Uterus (tissue), 4 donors: ENCODE data around the gene UST. TPM values are rescaled to one million over a fixed set of nuclear protein-coding genes. Genes with fewer than 3 reads are reported as not detected.

Experiments
- DNase-seq, 2 donors: peaks; one replicate each; pipeline ENCODE4 v3.0.0-alpha.2; 2019 to 2020
- H3K27ac ChIP-seq, 2 donors: fragments of 200-600 bp; sonication (generic); 1 replicate in 1 of 2; 2 replicates in 1 of 2; pipeline ENCODE4 v1.5.1; 2016 to 2018
- H3K27me3 ChIP-seq, 2 donors: fragments of 200-600 bp; sonication (generic); one replicate each; pipeline ENCODE4 v1.5.1; 2018 to 2019; ENCODE audit warnings: control low read depth in 1 of 2
- H3K36me3 ChIP-seq, 2 donors: fragments of 200-600 bp; sonication (generic); one replicate each; pipeline ENCODE4 v1.5.1; 2019; ENCODE audit warnings: control low read depth in 1 of 2
- H3K4me1 ChIP-seq, 2 donors: fragments of 200-600 bp; sonication (generic); one replicate each; pipeline ENCODE4 v1.5.1; 2018 to 2019; ENCODE audit warnings: control low read depth in 1 of 2
- H3K4me3 ChIP-seq, 2 donors: fragments of 200-600 bp; sonication (generic); 1 replicate in 1 of 2; 2 replicates in 1 of 2; pipeline ENCODE4 v1.5.1; 2018 to 2019; ENCODE audit warnings: mild to moderate bottlenecking in 1 of 2
- H3K9me3 ChIP-seq, 2 donors: fragments of 200-600 bp; sonication (generic); one replicate each; pipeline ENCODE4 v1.5.1; 2019; ENCODE audit warnings: control low read depth in 1 of 2
- POLR2A ChIP-seq, 2 donors: fragments of 450-650 bp; IDR thresholded peaks; one replicate each; pipeline ENCODE4 v1.6.1; 2016; ENCODE audit warnings: antibody characterized with exemption in 2 of 2, mild to moderate bottlenecking in 1 of 2, moderate library complexity in 1 of 2
- intact Hi-C: fragments of 100-400 bp; cut with DNase I; formaldehyde crosslinking; loops from one replicate; pipeline ENCODE4 v1.15.1; 2023; ENCODE audit warnings: low total_unique reads
- total RNA-seq, 4 donors: library from RNA; depleted of rRNA in 3 of 4; stranded (reverse); fragments of >200 nt in 3 of 4; gene quantifications; one replicate each; pipeline versions ENCODE4 v1.1.0 to v1.2.4, GENCODE V29; 2014 to 2023
- TF ChIP-seq, protein P1 (sequence below), 4 experiments: fragments of 200-600 bp in 2 of 4; fragments of 450-650 bp in 2 of 4; sonication (generic) in 2 of 4; IDR thresholded peaks; one replicate each; pipeline ENCODE4 v1.5.1; 2016 to 2019; ENCODE audit warnings: antibody characterized with exemption in 4 of 4, mild to moderate bottlenecking in 2 of 4, moderate library complexity in 1 of 4
- donor health status: DM: yes; HTN: yes; CAD: no.

UST gene
- total RNA-seq, 4 donors from 2014 or later = 6.1 to 23.2 (median 17.2) TPM

GRCh38 chr6:148793721-148794120 is 46.9 kb downstream of the UST start:
- Histone ChIP-seq H3K4me1 (no peaks in the 10 kb centered on the region), H3K36me3 (no peaks in the 10 kb centered on the region), H3K27me3 (no peaks in the 10 kb centered on the region), H3K4me3 (no peak overlapping the region), H3K27ac (no peak overlapping the region), H3K9me3 (no peaks in the 10 kb centered on the region)
- no peak for DNase-seq
- no peak for TF ChIP-seq POLR2A (IDR thresholded peaks at IDR 0.05)
- TF ChIP-seq, protein P1, sequence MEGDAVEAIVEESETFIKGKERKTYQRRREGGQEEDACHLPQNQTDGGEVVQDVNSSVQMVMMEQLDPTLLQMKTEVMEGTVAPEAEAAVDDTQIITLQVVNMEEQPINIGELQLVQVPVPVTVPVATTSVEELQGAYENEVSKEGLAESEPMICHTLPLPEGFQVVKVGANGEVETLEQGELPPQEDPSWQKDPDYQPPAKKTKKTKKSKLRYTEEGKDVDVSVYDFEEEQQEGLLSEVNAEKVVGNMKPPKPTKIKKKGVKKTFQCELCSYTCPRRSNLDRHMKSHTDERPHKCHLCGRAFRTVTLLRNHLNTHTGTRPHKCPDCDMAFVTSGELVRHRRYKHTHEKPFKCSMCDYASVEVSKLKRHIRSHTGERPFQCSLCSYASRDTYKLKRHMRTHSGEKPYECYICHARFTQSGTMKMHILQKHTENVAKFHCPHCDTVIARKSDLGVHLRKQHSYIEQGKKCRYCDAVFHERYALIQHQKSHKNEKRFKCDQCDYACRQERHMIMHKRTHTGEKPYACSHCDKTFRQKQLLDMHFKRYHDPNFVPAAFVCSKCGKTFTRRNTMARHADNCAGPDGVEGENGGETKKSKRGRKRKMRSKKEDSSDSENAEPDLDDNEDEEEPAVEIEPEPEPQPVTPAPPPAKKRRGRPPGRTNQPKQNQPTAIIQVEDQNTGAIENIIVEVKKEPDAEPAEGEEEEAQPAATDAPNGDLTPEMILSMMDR (IDR thresholded peaks at IDR 0.05) = no peak
- intact Hi-C loops = no loop called here

DNA sequence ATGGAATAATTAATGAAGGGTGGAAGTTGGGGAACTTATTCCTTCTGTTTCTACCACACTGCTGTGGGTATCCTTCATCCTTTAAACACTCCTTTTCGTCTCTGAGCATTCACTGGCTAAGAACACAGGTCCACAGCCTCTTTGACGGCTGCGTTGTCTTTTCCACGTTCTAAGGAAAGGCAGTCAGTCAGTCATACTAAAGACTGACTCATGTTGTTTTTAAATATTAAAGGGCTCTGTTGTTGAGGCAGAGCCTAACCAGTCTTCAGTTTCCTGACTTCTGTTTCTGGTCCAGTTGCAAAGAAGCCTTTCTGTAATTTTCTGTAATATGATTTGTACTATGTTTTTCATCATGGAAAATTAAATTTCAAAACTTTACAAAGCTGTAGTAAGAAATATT is 48.0 kb downstream of the UST start:
- H3K27me3 ChIP-seq = no peaks in the 10 kb centered on the region
- intact Hi-C loops = no loop called here
- H3K4me1 ChIP-seq = no peaks in the 10 kb centered on the region
- no peaks in the 10 kb centered on the region for H3K36me3 ChIP-seq
- no peak for TF ChIP-seq POLR2A (IDR thresholded peaks at IDR 0.05)
- TF ChIP-seq, protein P1 (IDR thresholded peaks at IDR 0.05) = no peak
- DNase-seq = no peak
- no peak overlapping the region for H3K4me3 ChIP-seq
- H3K27ac ChIP-seq = no peak overlapping the region
- H3K9me3 ChIP-seq = no peaks in the 10 kb centered on the region

GRCh38 chr6:148795563-148795962 is 48.7 kb downstream of the UST start:
- Histone ChIP-seq H3K36me3 (no peaks in the 10 kb centered on the region), H3K9me3 (no peaks in the 10 kb centered on the region), H3K4me3 (no peak overlapping the region), H3K4me1 (no peaks in the 10 kb centered on the region), H3K27ac (no peak overlapping the region), H3K27me3 (no peaks in the 10 kb centered on the region)
- intact Hi-C loops = no loop called here
- DNase-seq = no peak
- no peak for TF ChIP-seq POLR2A (IDR thresholded peaks at IDR 0.05)
- TF ChIP-seq, protein P1 (IDR thresholded peaks at IDR 0.05) = no peak

DNA sequence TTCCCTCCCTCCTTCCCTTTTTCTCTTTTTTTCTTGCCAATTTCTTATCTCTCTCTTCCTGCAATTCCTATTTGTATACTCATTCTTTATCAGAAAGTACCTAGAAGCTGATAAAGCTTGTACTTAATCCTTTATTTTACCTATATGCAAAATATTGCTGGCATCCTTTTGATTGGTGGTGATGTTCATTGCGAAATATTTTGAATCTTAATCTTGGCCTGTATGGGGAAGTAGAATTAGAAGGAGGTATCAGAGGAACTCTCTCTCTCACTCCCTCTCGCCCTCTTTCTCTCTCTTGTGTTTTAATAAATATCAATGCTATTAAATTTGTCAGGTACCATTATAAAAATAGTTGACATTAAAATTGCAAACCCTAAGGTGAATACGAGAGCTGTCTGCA is 52.8 kb downstream of the UST start:
- Histone ChIP-seq H3K4me3 (no peak overlapping the region), H3K27ac (no peak overlapping the region), H3K27me3 (no peaks in the 10 kb centered on the region), H3K4me1 (no peaks in the 10 kb centered on the region), H3K9me3 (no peaks in the 10 kb centered on the region), H3K36me3 (no peaks in the 10 kb centered on the region)
- no peak for DNase-seq
- intact Hi-C loops = no loop called here
- no peak for TF ChIP-seq POLR2A (IDR thresholded peaks at IDR 0.05)
- TF ChIP-seq, protein P1 (IDR thresholded peaks at IDR 0.05) = no peak

- TF ChIP-seq, protein P1 (IDR thresholded peaks at IDR 0.05) = no peak
- TF ChIP-seq POLR2A (IDR thresholded peaks at IDR 0.05) = no peak
Observed at GRCh38 chr6:148800536-148800935, 53.7 kb downstream of the UST start.

More at GRCh38 chr6:148800536-148800935, 53.7 kb downstream of the UST start:
- H3K9me3 ChIP-seq = no peaks in the 10 kb centered on the region
- no peak overlapping the region for H3K27ac ChIP-seq
- intact Hi-C loops = no loop called here
- H3K4me3 ChIP-seq = no peak overlapping the region
- H3K4me1 ChIP-seq = no peaks in the 10 kb centered on the region
- H3K27me3 ChIP-seq = no peaks in the 10 kb centered on the region
- DNase-seq = no peak
- no peaks in the 10 kb centered on the region for H3K36me3 ChIP-seq
